Esophagus muscularis mucosa (tissue), 4 donors: ENCODE measurements around the gene SLC10A7. TPM values are rescaled to one million over a fixed set of nuclear protein-coding genes. Genes with fewer than 3 reads are reported as not detected.

Experiments
- DNase-seq: peaks from one replicate; pipeline ENCODE4 v3.0.0-alpha.2; 2017; ENCODE audit errors: extremely low spot score
- H3K27ac ChIP-seq, 4 donors: fragments of 200-600 bp; sonication (generic); replicated peaks in 1 of 4; 1 replicate in 3 of 4; 2 replicates in 1 of 4; pipeline ENCODE4 v1.5.1; 2016 to 2019; ENCODE audit warnings: mild to moderate bottlenecking in 1 of 4
- H3K27me3 ChIP-seq, 4 donors: fragments of 200-600 bp; sonication (generic); one replicate each; pipeline versions ENCODE4 v1.5.1 to v1.6.0; 2016 to 2019
- H3K36me3 ChIP-seq, 4 donors: fragments of 200-600 bp; sonication (generic); one replicate each; pipeline ENCODE4 v1.5.1; 2016 to 2019
- H3K4me1 ChIP-seq, 4 donors: fragments of 200-600 bp; sonication (generic); one replicate each; pipeline ENCODE4 v1.5.1; 2016 to 2019
- H3K4me3 ChIP-seq, 4 donors: fragments of 200-600 bp; sonication (generic); 1 replicate in 2 of 4; 2 replicates in 2 of 4; pipeline ENCODE4 v1.5.1; 2016 to 2019; ENCODE audit warnings: mild to moderate bottlenecking in 4 of 4, moderate library complexity in 1 of 4
- H3K9me3 ChIP-seq, 4 donors: fragments of 200-600 bp; sonication (generic); 1 replicate in 3 of 4; 2 replicates in 1 of 4; pipeline ENCODE4 v1.5.1; 2016 to 2019
- CTCF ChIP-seq, 3 experiments: fragments of 200-600 bp in 2 of 3; fragments of 450-650 bp in 1 of 3; sonication (generic) in 2 of 3; IDR thresholded peaks; one replicate each; pipeline ENCODE4 v1.5.1; 2017 to 2019; ENCODE audit warnings: antibody characterized with exemption in 3 of 3, mild to moderate bottlenecking in 2 of 3, moderate library complexity in 1 of 3
- EP300 ChIP-seq: sonication (generic); formaldehyde crosslinking; IDR thresholded peaks from one replicate; pipeline ENCODE4 v1.6.1; 2017; ENCODE audit warnings: antibody characterized with exemption
- POLR2A ChIP-seq: fragments of 450-650 bp; IDR thresholded peaks from one replicate; pipeline ENCODE4 v1.6.1; 2017; ENCODE audit warnings: antibody characterized with exemption, moderate library complexity, mild to moderate bottlenecking, low read depth
- POLR2AphosphoS5 ChIP-seq, 2 donors: sonication (generic); formaldehyde crosslinking; IDR thresholded peaks; one replicate each; pipeline ENCODE4 v1.6.1; 2017; ENCODE audit warnings: antibody characterized with exemption in 2 of 2
- WGBS: methylation state at CpG from one replicate; pipeline ENCODE4 v1.1.5; 2018; 5-methylcytosine and 5-hydroxymethylcytosine counted together
- intact Hi-C: fragments of 100-400 bp; cut with DNase I; formaldehyde crosslinking; loops from one replicate; pipeline ENCODE4 v1.15.1; 2023
- total RNA-seq, 4 donors: library from RNA; depleted of rRNA; stranded (reverse); fragments of >200 nt; gene quantifications; one replicate each; pipeline versions ENCODE4 v1.1.0 to v1.2.1, GENCODE V29; 2016

Gene SLC10A7
- total RNA-seq, 4 donors from 2014 or later = 3.3 to 6.2 (median 5.7) TPM

- no peaks in the 10 kb centered on the region for H3K36me3 ChIP-seq
- no peak for DNase-seq
- TF ChIP-seq POLR2A = no peak
- no peak for TF ChIP-seq EP300
- TF ChIP-seq CTCF (IDR thresholded peaks at IDR 0.05) = peak; percentile 51 to 58 (median 57)
- TF ChIP-seq POLR2AphosphoS5 (IDR thresholded peaks at IDR 0.05) = no peak
- H3K4me3 ChIP-seq = no peak overlapping the region
- no peak overlapping the region for H3K27ac ChIP-seq
- intact Hi-C loops = loop anchor here (10.0 kb wide), 2 partner anchors 572 to 752 kb away; no protein-coding TSS in a partner anchor
- H3K27me3 ChIP-seq = no peaks in the 10 kb centered on the region
- no peaks in the 10 kb centered on the region for H3K4me1 ChIP-seq
- no peaks in the 10 kb centered on the region for H3K9me3 ChIP-seq
- 90% methylated on average over 1 of the region's 1 CpG for WGBS
These were observed 179.0 kb downstream of the SLC10A7 start for GRCh38 chr4:146342600-146343192.

- Histone ChIP-seq H3K27ac (no peak overlapping the region), H3K9me3 (no peaks in the 10 kb centered on the region), H3K4me1 (peaks cover 6 to 11% (median 8%) of the 10 kb centered on the region in 4 donors), H3K27me3 (no peaks in the 10 kb centered on the region), H3K36me3 (no peaks in the 10 kb centered on the region), H3K4me3 (no peak overlapping the region)
- intact Hi-C loops = loop anchor here (10.0 kb wide), 2 partner anchors 574 to 754 kb away; no protein-coding TSS in a partner anchor
- TF ChIP-seq POLR2A = no peak
- peak; percentile 7 to 28 (median 27) for TF ChIP-seq CTCF (IDR thresholded peaks at IDR 0.05)
- TF ChIP-seq POLR2AphosphoS5 (IDR thresholded peaks at IDR 0.05) = no peak
- DNase-seq = no peak
These were observed 180.9 kb downstream of the SLC10A7 start for GRCh38 chr4:146340798-146341197.

- H3K36me3 ChIP-seq = no peaks in the 10 kb centered on the region
- DNase-seq = no peak
- intact Hi-C loops = no loop called here
These were observed 183.2 kb downstream of the SLC10A7 start for GRCh38 chr4:146338512-146338911.

GRCh38 chr4:146336410-146336807 is 185.3 kb downstream of the SLC10A7 start:
- DNase-seq = no peak
- no peaks in the 10 kb centered on the region for H3K36me3 ChIP-seq
- intact Hi-C loops = no loop called here
- no peaks in the 10 kb centered on the region for H3K9me3 ChIP-seq
- no peak overlapping the region for H3K27ac ChIP-seq
- peaks cover 6 to 12% (median 10%) of the 10 kb centered on the region in 4 donors for H3K4me1 ChIP-seq
- no peaks in the 10 kb centered on the region for H3K27me3 ChIP-seq
- WGBS = 50% methylated on average over 1 of the region's 1 CpG
- no peak for TF ChIP-seq EP300
- no peak for TF ChIP-seq POLR2A
- TF ChIP-seq POLR2AphosphoS5 (IDR thresholded peaks at IDR 0.05) = no peak
- TF ChIP-seq CTCF (IDR thresholded peaks at IDR 0.05) = no peak
- no peak overlapping the region for H3K4me3 ChIP-seq

More at GRCh38 chr4:146338512-146338911, 183.2 kb downstream of the SLC10A7 start:
- Histone ChIP-seq H3K4me3 (no peak overlapping the region), H3K4me1 (peaks cover 6 to 12% (median 10%) of the 10 kb centered on the region in 4 donors), H3K27me3 (no peaks in the 10 kb centered on the region), H3K9me3 (no peaks in the 10 kb centered on the region), H3K27ac (no peak overlapping the region)
- TF ChIP-seq POLR2A = no peak
- TF ChIP-seq POLR2AphosphoS5 (IDR thresholded peaks at IDR 0.05) = no peak
- TF ChIP-seq EP300 = no peak
- TF ChIP-seq CTCF (IDR thresholded peaks at IDR 0.05) = no peak
